ENCODE results near the gene RNPS1.

Gene RNPS1

GRCh38 chr16:2237102-2237482 lies 30.8 kb downstream of the RNPS1 start:
- H3K79me2 ChIP-seq = no peaks in the 10 kb centered on the region
- no peaks in the 10 kb centered on the region for H3K27me3 ChIP-seq (ENCODE audit: control insufficient read depth, insufficient read depth, low read length)
- TF ChIP-seq CTCF (IDR thresholded peaks at IDR 0.05) = no peak
- H3K4me3 ChIP-seq (ENCODE audit: low read depth, low read length) = no peak overlapping the region
- no peaks in the 10 kb centered on the region for H3K36me3 ChIP-seq (ENCODE audit: control insufficient read depth, insufficient read depth, low read length)
- H3K9ac ChIP-seq = no peak overlapping the region
- no peaks in the 10 kb centered on the region for H3K9me3 ChIP-seq (ENCODE audit: control insufficient read depth, low read length)
- H2AFZ ChIP-seq = no peak overlapping the region
- no peaks in the 10 kb centered on the region for H3K4me1 ChIP-seq
- no peak overlapping the region for H3K27ac ChIP-seq
- H3K4me2 ChIP-seq (ENCODE audit: low read length) = peak overlapping the region; percentile 47

GRCh38 chr16:2236337-2237101 lies 31.4 kb downstream of the RNPS1 start, which contains the start of gene DNASE1L2:
DNASE1L2 (plus strand) TSS chr16:2236444; CDS start chr16:2236817, 373 bp downstream.
- no peaks in the 10 kb centered on the region for H3K4me1 ChIP-seq
- peak within 1 kb of the TSS; percentile 47 for H3K4me2 ChIP-seq (ENCODE audit: low read length)
- H3K79me2 ChIP-seq = no peaks in the 10 kb centered on the region
- no peak within 1 kb of the TSS for H3K9ac ChIP-seq
- no peak for TF ChIP-seq CTCF (IDR thresholded peaks at IDR 0.05)
- H3K27ac ChIP-seq = no peak within 1 kb of the TSS
- H3K27me3 ChIP-seq (ENCODE audit: control insufficient read depth, insufficient read depth, low read length) = no peaks in the 10 kb centered on the region
- H3K36me3 ChIP-seq (ENCODE audit: control insufficient read depth, insufficient read depth, low read length) = no peaks in the 10 kb centered on the region
- no peak within 1 kb of the TSS for H3K4me3 ChIP-seq (ENCODE audit: low read depth, low read length)
- no peaks in the 10 kb centered on the region for H3K9me3 ChIP-seq (ENCODE audit: control insufficient read depth, low read length)
- no peak within 1 kb of the TSS for H2AFZ ChIP-seq

- Histone ChIP-seq H3K4me1 (no peaks in the 10 kb centered on the region), H3K27ac (no peak overlapping the region), H2AFZ (no peak overlapping the region), H3K9me3 (ENCODE audit: control insufficient read depth, low read length) (no peaks in the 10 kb centered on the region), H3K4me2 (ENCODE audit: low read length) (no peak overlapping the region), H3K36me3 (ENCODE audit: control insufficient read depth, insufficient read depth, low read length) (no peaks in the 10 kb centered on the region), H3K79me2 (no peaks in the 10 kb centered on the region), H3K4me3 (ENCODE audit: low read depth, low read length) (no peak overlapping the region), H3K27me3 (ENCODE audit: control insufficient read depth, insufficient read depth, low read length) (no peaks in the 10 kb centered on the region), H3K9ac (no peak overlapping the region)
- TF ChIP-seq CTCF (IDR thresholded peaks at IDR 0.05) = no peak
Measured at GRCh38 chr16:2235695-2236336, 32.1 kb downstream of the RNPS1 start.

- Histone ChIP-seq H3K4me3 (ENCODE audit: low read depth, low read length) (no peak overlapping the region), H3K27me3 (ENCODE audit: control insufficient read depth, insufficient read depth, low read length) (no peaks in the 10 kb centered on the region), H3K36me3 (ENCODE audit: control insufficient read depth, insufficient read depth, low read length) (no peaks in the 10 kb centered on the region), H3K79me2 (no peaks in the 10 kb centered on the region), H3K9me3 (ENCODE audit: control insufficient read depth, low read length) (no peaks in the 10 kb centered on the region), H3K27ac (no peak overlapping the region), H3K4me2 (ENCODE audit: low read length) (no peak overlapping the region), H2AFZ (no peak overlapping the region), H3K4me1 (no peaks in the 10 kb centered on the region), H3K9ac (no peak overlapping the region)
- TF ChIP-seq CTCF (IDR thresholded peaks at IDR 0.05) = no peak
Measured at GRCh38 chr16:2235234-2235651, 32.7 kb downstream of the RNPS1 start.
